Neutrophil (primary cell): ENCODE measurements around the gene FIGNL1.

Experiments used
- H3K27ac ChIP-seq: fragments of 200-600 bp; sonication (generic); 2 replicates; pipeline ENCODE4 v1.5.1; 2016; ENCODE audit warnings: mild to moderate bottlenecking, moderate library complexity
- H3K27me3 ChIP-seq: fragments of 200-600 bp; sonication (generic); 2 replicates; pipeline ENCODE4 v1.6.0; 2016; ENCODE audit warnings: mild to moderate bottlenecking
- H3K36me3 ChIP-seq: fragments of 200-600 bp; sonication (generic); 2 replicates; pipeline ENCODE4 v1.5.1; 2017
- H3K4me1 ChIP-seq, 2 experiments: fragments of 200-600 bp in 1 of 2; sonication (generic) in 1 of 2; 1 replicate in 1 of 2; 2 replicates in 1 of 2; pipeline versions ENCODE4 v1.5.1 to v1.6.1; 2013 to 2016; ENCODE audit warnings: low read depth in 1 of 2, low read length in 1 of 2, mild to moderate bottlenecking in 1 of 2, moderate library complexity in 1 of 2; ENCODE audit not compliant: control insufficient read depth in 1 of 2, insufficient read depth in 1 of 2
- H3K4me3 ChIP-seq, 2 experiments: fragments of 200-600 bp in 1 of 2; sonication (generic) in 1 of 2; 1 replicate in 1 of 2; 2 replicates in 1 of 2; pipeline ENCODE4 v1.5.1; 2013 to 2016; ENCODE audit warnings: low read depth in 1 of 2, low read length in 1 of 2, mild to moderate bottlenecking in 1 of 2, moderate library complexity in 1 of 2
- H3K9me3 ChIP-seq: fragments of 200-600 bp; sonication (generic); 2 replicates; pipeline ENCODE4 v1.5.1; 2016
- CTCF ChIP-seq: fragments of 200-600 bp; sonication (generic); IDR thresholded peaks from 2 replicates; pipeline ENCODE4 v1.5.1; 2016; ENCODE audit warnings: antibody characterized with exemption

The FIGNL1 gene

GRCh38 chr7:50436133-50436806 lies 13.9 kb downstream of the FIGNL1 start:
- no peaks in the 10 kb centered on the region for H3K4me1 ChIP-seq
- H3K4me3 ChIP-seq = no peak overlapping the region
- H3K27ac ChIP-seq = no peak overlapping the region
- no peaks in the 10 kb centered on the region for H3K36me3 ChIP-seq
- no peaks in the 10 kb centered on the region for H3K9me3 ChIP-seq
- no peaks in the 10 kb centered on the region for H3K27me3 ChIP-seq
- no peak for TF ChIP-seq CTCF

- Histone ChIP-seq H3K4me3 (no peak overlapping the region), H3K27me3 (no peaks in the 10 kb centered on the region), H3K4me1 (no peaks in the 10 kb centered on the region), H3K36me3 (no peaks in the 10 kb centered on the region), H3K9me3 (no peaks in the 10 kb centered on the region), H3K27ac (no peak overlapping the region)
- no peak for TF ChIP-seq CTCF
These were observed 18.3 kb downstream of the FIGNL1 start for GRCh38 chr7:50431722-50432305.

- H3K9me3 ChIP-seq = no peaks in the 10 kb centered on the region
- no peak overlapping the region for H3K4me3 ChIP-seq
- H3K27me3 ChIP-seq = no peaks in the 10 kb centered on the region
- no peak overlapping the region for H3K27ac ChIP-seq
- no peak for TF ChIP-seq CTCF
- no peaks in the 10 kb centered on the region for H3K4me1 ChIP-seq
- H3K36me3 ChIP-seq = no peaks in the 10 kb centered on the region
These were observed 18.8 kb downstream of the FIGNL1 start for GRCh38 chr7:50431316-50431715.

DNA sequence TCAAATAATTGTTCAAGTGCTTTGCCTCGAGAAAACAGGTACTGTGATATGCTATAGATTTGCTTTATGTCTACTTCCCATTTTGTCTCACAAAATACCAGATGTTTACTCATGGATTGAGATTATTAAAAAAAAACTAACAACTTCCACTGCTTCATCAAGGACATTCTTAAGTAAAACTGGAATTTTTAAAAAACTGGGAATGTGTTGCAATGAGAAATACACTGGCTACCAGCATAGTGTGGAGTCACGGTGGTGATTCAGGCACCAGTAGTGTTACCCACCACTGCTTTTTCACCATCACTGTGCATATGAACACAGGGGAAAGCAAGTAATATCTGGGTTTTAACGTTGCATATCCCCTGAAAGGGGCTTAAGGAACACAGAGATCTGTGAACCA lies 21.2 kb downstream of the FIGNL1 start:
- H3K27ac ChIP-seq = no peak overlapping the region
- H3K9me3 ChIP-seq = no peaks in the 10 kb centered on the region
- no peak overlapping the region for H3K4me3 ChIP-seq
- no peaks in the 10 kb centered on the region for H3K4me1 ChIP-seq
- no peaks in the 10 kb centered on the region for H3K36me3 ChIP-seq
- H3K27me3 ChIP-seq = no peaks in the 10 kb centered on the region
- no peak for TF ChIP-seq CTCF

DNA sequence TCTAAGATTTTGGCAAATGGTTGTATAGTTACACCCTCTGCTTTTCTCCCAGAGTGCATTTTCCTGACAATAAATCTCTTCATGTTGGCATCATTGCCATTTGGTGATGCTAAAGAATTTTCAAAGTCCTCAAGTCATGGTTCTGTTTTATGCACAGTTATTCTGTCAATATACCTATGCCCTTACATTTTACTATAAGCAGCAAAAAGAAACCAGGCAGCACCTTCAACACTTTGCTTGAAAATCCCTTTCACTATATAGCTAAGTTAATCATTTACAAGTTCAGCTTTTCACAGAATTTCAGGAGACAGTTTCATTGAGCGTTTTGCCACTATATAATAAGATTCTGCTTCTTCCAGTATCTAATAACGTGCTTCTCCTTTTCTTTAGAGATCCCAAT lies 22.6 kb downstream of the FIGNL1 start:
- TF ChIP-seq CTCF = no peak

More for the DNA sequence above, 22.6 kb downstream of the FIGNL1 start:
- Histone ChIP-seq H3K27ac (no peak overlapping the region), H3K9me3 (no peaks in the 10 kb centered on the region), H3K4me1 (no peaks in the 10 kb centered on the region), H3K36me3 (no peaks in the 10 kb centered on the region), H3K4me3 (no peak overlapping the region), H3K27me3 (no peaks in the 10 kb centered on the region)
